Measurements from ENCODE around the gene PNKD. TPM values are rescaled to one million over a fixed set of nuclear protein-coding genes. Genes with fewer than 3 reads are reported as not detected.

Gene PNKD
- total and polyA plus RNA-seq, 2 experiments from 2014 or later, result 48.7 to 145 TPM

- Histone ChIP-seq H3K27ac (no peak overlapping the region), H3K27me3 (no peaks in the 10 kb centered on the region), H3K4me3 (no peak overlapping the region), H3K4me2 (no peak overlapping the region), H2AFZ (no peak overlapping the region), H4K20me1 (ENCODE audit: insufficient read depth, poor library complexity, severe bottlenecking) (no peaks in the 10 kb centered on the region), H3K36me3 (replicated peaks; ENCODE audit: insufficient read depth, low read depth) (no peaks in the 10 kb centered on the region), H3K79me2 (no peaks in the 10 kb centered on the region), H3K9me2 (replicated peaks; ENCODE audit: insufficient read depth) (no peaks in the 10 kb centered on the region), H3K9me3 (ENCODE audit: low read depth) (no peaks in the 10 kb centered on the region), H3K4me1 (ENCODE audit: insufficient read depth) (no peaks in the 10 kb centered on the region)
- no peak for TF ChIP-seq EZH2phosphoT487 (IDR thresholded peaks at IDR 0.05; ENCODE audit: low read depth, severe bottlenecking, unreplicated experiment)
- TF ChIP-seq EZH2 (IDR thresholded peaks at IDR 0.05; ENCODE audit: borderline replicate concordance), result no peak
- peak; percentile 97 for TF ChIP-seq CTCF (IDR thresholded peaks at IDR 0.05; ENCODE audit: poor library complexity)
- 9% methylated on average over 9 of the region's 9 CpGs for WGBS (ENCODE audit: low lambda C conversion rate, missing lambda C conversion rate)
- DNase-seq (ENCODE audit: low spot score), result peak; percentile 94
Observed at GRCh38 chr2:218301176-218301819, 31.0 kb downstream of the PNKD start.

GRCh38 chr2:218305383-218305782, 35.1 kb downstream of the PNKD start:
- peaks cover 6% of the 10 kb centered on the region for H3K4me1 ChIP-seq (ENCODE audit: insufficient read depth)
- no peak overlapping the region for H3K4me2 ChIP-seq
- H2AFZ ChIP-seq, result no peak overlapping the region
- no peaks in the 10 kb centered on the region for H4K20me1 ChIP-seq (ENCODE audit: insufficient read depth, poor library complexity, severe bottlenecking)
- no peaks in the 10 kb centered on the region for H3K27me3 ChIP-seq
- DNase-seq (ENCODE audit: low spot score), result no peak
- H3K79me2 ChIP-seq, result no peaks in the 10 kb centered on the region
- H3K4me3 ChIP-seq, result no peak overlapping the region
- 83% methylated on average over 5 of the region's 5 CpGs for WGBS (ENCODE audit: low lambda C conversion rate, missing lambda C conversion rate)
- TF ChIP-seq EZH2 (IDR thresholded peaks at IDR 0.05; ENCODE audit: borderline replicate concordance), result no peak
- TF ChIP-seq EZH2phosphoT487 (IDR thresholded peaks at IDR 0.05; ENCODE audit: low read depth, severe bottlenecking, unreplicated experiment), result no peak
- TF ChIP-seq CTCF (IDR thresholded peaks at IDR 0.05; ENCODE audit: poor library complexity), result no peak
- H3K9me2 ChIP-seq (replicated peaks; ENCODE audit: insufficient read depth), result no peaks in the 10 kb centered on the region
- no peaks in the 10 kb centered on the region for H3K9me3 ChIP-seq (ENCODE audit: low read depth)
- H3K27ac ChIP-seq, result no peak overlapping the region
- H3K36me3 ChIP-seq (replicated peaks; ENCODE audit: insufficient read depth, low read depth), result no peaks in the 10 kb centered on the region

- no peak overlapping the region for H2AFZ ChIP-seq
- no peaks in the 10 kb centered on the region for H3K27me3 ChIP-seq
- H3K79me2 ChIP-seq, result no peaks in the 10 kb centered on the region
- no peak overlapping the region for H3K4me2 ChIP-seq
- H3K27ac ChIP-seq, result no peak overlapping the region
- H3K9me3 ChIP-seq (ENCODE audit: low read depth), result no peaks in the 10 kb centered on the region
- no peak overlapping the region for H3K4me3 ChIP-seq
- H3K4me1 ChIP-seq (ENCODE audit: insufficient read depth), result peaks cover 15% of the 10 kb centered on the region
- DNase-seq (ENCODE audit: low spot score), result no peak
- no peak for TF ChIP-seq EZH2 (IDR thresholded peaks at IDR 0.05; ENCODE audit: borderline replicate concordance)
- no peak for TF ChIP-seq EZH2phosphoT487 (IDR thresholded peaks at IDR 0.05; ENCODE audit: low read depth, severe bottlenecking, unreplicated experiment)
- no peak for TF ChIP-seq CTCF (IDR thresholded peaks at IDR 0.05; ENCODE audit: poor library complexity)
- H3K9me2 ChIP-seq (replicated peaks; ENCODE audit: insufficient read depth), result no peaks in the 10 kb centered on the region
- 76% methylated on average over 9 of the region's 9 CpGs for WGBS (ENCODE audit: low lambda C conversion rate, missing lambda C conversion rate)
- H4K20me1 ChIP-seq (ENCODE audit: insufficient read depth, poor library complexity, severe bottlenecking), result no peaks in the 10 kb centered on the region
- no peaks in the 10 kb centered on the region for H3K36me3 ChIP-seq (replicated peaks; ENCODE audit: insufficient read depth, low read depth)
Observed at GRCh38 chr2:218306184-218306920, 36.0 kb downstream of the PNKD start.

All from hepatocyte (in vitro differentiated cells).